HepG2 (cell line): ENCODE measurements around the gene SIVA1. TPM values are rescaled to one million over a fixed set of nuclear protein-coding genes. Genes with fewer than 3 reads are reported as not detected.

Experiments used
- ATF2 ChIP-seq: sonication (generic); formaldehyde crosslinking; IDR thresholded peaks from 2 replicates; pipeline ENCODE4 v1.4.0; 2020; ENCODE audit warnings: missing genetic modification reagents
- ATF5 ChIP-seq: sonication (generic); formaldehyde crosslinking; IDR thresholded peaks from 2 replicates; pipeline ENCODE4 v1.4.0; 2020; ENCODE audit warnings: mild to moderate bottlenecking, low read depth, missing genetic modification reagents
- FOXC1 ChIP-seq: sonication (generic); formaldehyde crosslinking; IDR thresholded peaks from 2 replicates; pipeline ENCODE4 v1.8.0; 2022; ENCODE audit warnings: mild to moderate bottlenecking, missing genetic modification reagents, borderline replicate concordance
- MBD4 ChIP-seq: IDR thresholded peaks from 2 replicates; pipeline ENCODE4 v1.6.1; 2012; ENCODE audit warnings: low read length, inconsistent platforms, borderline replicate concordance
- MYPOP ChIP-seq: sonication (generic); formaldehyde crosslinking; IDR thresholded peaks from 2 replicates; pipeline ENCODE4 v1.8.1; 2023; ENCODE audit warnings: mild to moderate bottlenecking, moderate library complexity, missing genetic modification reagents
- REPIN1 ChIP-seq: sonication (generic); formaldehyde crosslinking; IDR thresholded peaks from 2 replicates; pipeline ENCODE4 v1.8.0; 2022; ENCODE audit warnings: missing genetic modification reagents, low read depth, mild to moderate bottlenecking, borderline replicate concordance
- THAP7 ChIP-seq: sonication (generic); formaldehyde crosslinking; IDR thresholded peaks from 2 replicates; pipeline ENCODE4 v1.8.1; 2023; ENCODE audit warnings: mild to moderate bottlenecking, missing genetic modification reagents
- ZNF24 ChIP-seq: fragments of 450-650 bp; IDR thresholded peaks from 2 replicates; pipeline ENCODE4 v1.6.1; 2017; ENCODE audit warnings: antibody characterized with exemption, mild to moderate bottlenecking
- ZNF720 ChIP-seq: sonication (generic); formaldehyde crosslinking; IDR thresholded peaks from 2 replicates; pipeline ENCODE4 v1.4.0; 2020; ENCODE audit warnings: missing genetic modification reagents
- ZNF883 ChIP-seq: sonication (generic); formaldehyde crosslinking; IDR thresholded peaks from 2 replicates; pipeline ENCODE4 v1.5.1; 2020; ENCODE audit warnings: mild to moderate bottlenecking, missing genetic modification reagents; ENCODE audit errors: not compliant biosample characterization
- ZSCAN25 ChIP-seq: sonication (generic); formaldehyde crosslinking; IDR thresholded peaks from 2 replicates; pipeline ENCODE4 v1.8.0; 2022; ENCODE audit warnings: mild to moderate bottlenecking, missing genetic modification reagents
- polyA plus RNA-seq, 8 experiments: library from polyadenylated mRNA; depleted of rRNA in 3 of 8; stranded (reverse) in 7 of 8; unstranded in 1 of 8; fragments of >200 nt; fragmentation: Illumina TruSeq in 4 of 8; extraction: Trizol in 4 of 8; gene quantifications; 2 replicates each; pipeline versions ENCODE4 v1.2.1 to v1.2.3, GENCODE V29; 2011 to 2016; ENCODE audit warnings: low read depth in 4 of 8, missing spikeins in 1 of 8, mixed read lengths in 1 of 8; ENCODE audit not compliant: insufficient read depth in 1 of 8
- total RNA-seq, 5 experiments: library from RNA; depleted of rRNA; stranded (reverse); fragments of >200 nt; fragmentation: Illumina TruSeq; extraction: Trizol; gene quantifications; 2 replicates each; pipeline ENCODE4 v1.2.3, GENCODE V29; 2016; ENCODE audit warnings: low read depth in 1 of 5
- TF ChIP-seq, protein P1 (sequence below): sonication (generic); formaldehyde crosslinking; IDR thresholded peaks from 2 replicates; pipeline ENCODE4 v1.4.0; 2020; ENCODE audit warnings: missing genetic modification reagents
- TF ChIP-seq, protein P2 (sequence below): sonication (generic); formaldehyde crosslinking; conservative IDR thresholded peaks from 2 replicates; pipeline ENCODE4 v1.4.0; 2020; ENCODE audit warnings: missing genetic modification reagents
- TF ChIP-seq, protein P3 (sequence below): sonication (generic); formaldehyde crosslinking; IDR thresholded peaks from 2 replicates; pipeline ENCODE4 v1.5.1; 2020; ENCODE audit warnings: missing genetic modification reagents, mild to moderate bottlenecking, borderline replicate concordance

SIVA1 gene
- total and polyA plus RNA-seq, 2 of the 13 experiments (the other 11 are each of a cell fraction or from before 2014, with no cell fraction given), result 123 to 186 TPM

DNA sequence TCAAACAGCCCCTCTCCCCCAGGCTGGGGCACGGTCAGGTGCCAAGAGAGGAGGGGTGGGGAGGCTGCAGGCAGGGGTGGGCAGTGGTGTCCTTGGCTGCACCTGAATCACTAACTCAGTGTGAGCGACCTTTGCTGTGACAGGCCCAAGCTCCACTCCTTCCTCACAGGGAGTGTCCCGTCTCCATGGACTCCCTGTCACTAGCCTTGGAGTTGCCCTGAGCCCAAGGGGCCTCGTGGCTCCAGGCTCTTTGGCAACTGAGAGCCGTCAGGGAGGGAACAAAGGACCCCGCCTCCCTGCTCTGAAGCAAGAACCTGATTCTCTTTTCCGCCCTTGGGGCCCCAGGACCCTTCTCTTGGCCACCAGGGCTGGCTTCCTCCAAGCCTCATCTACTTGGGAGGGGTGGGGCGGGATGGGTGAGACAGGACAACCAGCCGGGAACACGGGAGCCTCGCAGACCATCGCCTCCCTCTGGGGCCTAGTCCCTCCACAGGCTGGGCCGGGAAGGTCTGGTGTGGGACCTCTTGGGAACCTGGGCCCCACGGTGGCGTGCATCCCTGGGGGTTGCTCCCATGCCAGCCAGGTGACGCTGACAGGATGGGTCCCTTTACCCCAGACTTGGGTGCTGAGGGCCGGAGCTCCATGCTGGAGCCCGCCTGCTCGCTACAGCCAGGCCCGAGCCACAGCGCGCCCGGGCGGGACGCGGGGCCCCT is 29.9 kb upstream of the SIVA1 start (continued):
- TF ChIP-seq, protein P1, sequence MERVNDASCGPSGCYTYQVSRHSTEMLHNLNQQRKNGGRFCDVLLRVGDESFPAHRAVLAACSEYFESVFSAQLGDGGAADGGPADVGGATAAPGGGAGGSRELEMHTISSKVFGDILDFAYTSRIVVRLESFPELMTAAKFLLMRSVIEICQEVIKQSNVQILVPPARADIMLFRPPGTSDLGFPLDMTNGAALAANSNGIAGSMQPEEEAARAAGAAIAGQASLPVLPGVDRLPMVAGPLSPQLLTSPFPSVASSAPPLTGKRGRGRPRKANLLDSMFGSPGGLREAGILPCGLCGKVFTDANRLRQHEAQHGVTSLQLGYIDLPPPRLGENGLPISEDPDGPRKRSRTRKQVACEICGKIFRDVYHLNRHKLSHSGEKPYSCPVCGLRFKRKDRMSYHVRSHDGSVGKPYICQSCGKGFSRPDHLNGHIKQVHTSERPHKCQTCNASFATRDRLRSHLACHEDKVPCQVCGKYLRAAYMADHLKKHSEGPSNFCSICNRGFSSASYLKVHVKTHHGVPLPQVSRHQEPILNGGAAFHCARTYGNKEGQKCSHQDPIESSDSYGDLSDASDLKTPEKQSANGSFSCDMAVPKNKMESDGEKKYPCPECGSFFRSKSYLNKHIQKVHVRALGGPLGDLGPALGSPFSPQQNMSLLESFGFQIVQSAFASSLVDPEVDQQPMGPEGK (CRISPR knock-in tag), result no peak
- TF ChIP-seq ZSCAN25 (CRISPR knock-in tag), result no peak
- no peak for TF ChIP-seq ATF5
- TF ChIP-seq, protein P2, sequence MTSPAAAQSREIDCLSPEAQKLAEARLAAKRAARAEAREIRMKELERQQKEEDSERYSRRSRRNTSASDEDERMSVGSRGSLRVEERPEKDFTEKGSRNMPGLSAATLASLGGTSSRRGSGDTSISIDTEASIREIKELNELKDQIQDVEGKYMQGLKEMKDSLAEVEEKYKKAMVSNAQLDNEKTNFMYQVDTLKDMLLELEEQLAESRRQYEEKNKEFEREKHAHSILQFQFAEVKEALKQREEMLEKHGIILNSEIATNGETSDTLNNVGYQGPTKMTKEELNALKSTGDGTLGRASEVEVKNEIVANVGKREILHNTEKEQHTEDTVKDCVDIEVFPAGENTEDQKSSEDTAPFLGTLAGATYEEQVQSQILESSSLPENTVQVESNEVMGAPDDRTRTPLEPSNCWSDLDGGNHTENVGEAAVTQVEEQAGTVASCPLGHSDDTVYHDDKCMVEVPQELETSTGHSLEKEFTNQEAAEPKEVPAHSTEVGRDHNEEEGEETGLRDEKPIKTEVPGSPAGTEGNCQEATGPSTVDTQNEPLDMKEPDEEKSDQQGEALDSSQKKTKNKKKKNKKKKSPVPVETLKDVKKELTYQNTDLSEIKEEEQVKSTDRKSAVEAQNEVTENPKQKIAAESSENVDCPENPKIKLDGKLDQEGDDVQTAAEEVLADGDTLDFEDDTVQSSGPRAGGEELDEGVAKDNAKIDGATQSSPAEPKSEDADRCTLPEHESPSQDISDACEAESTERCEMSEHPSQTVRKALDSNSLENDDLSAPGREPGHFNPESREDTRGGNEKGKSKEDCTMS (CRISPR knock-in tag), result no peak
- TF ChIP-seq ATF2 (CRISPR knock-in tag), result no peak
- TF ChIP-seq ZNF883 (CRISPR knock-in tag), result peak; percentile 75
- TF ChIP-seq, protein P3, sequence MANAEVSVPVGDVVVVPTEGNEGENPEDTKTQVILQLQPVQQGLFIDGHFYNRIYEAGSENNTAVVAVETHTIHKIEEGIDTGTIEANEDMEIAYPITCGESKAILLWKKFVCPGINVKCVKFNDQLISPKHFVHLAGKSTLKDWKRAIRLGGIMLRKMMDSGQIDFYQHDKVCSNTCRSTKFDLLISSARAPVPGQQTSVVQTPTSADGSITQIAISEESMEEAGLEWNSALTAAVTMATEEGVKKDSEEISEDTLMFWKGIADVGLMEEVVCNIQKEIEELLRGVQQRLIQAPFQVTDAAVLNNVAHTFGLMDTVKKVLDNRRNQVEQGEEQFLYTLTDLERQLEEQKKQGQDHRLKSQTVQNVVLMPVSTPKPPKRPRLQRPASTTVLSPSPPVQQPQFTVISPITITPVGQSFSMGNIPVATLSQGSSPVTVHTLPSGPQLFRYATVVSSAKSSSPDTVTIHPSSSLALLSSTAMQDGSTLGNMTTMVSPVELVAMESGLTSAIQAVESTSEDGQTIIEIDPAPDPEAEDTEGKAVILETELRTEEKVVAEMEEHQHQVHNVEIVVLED (CRISPR knock-in tag), result 0 out of 2 replicates have a peak, but pooled peaks have one; percentile 5
- no peak for TF ChIP-seq THAP7 (CRISPR knock-in tag)
- TF ChIP-seq MBD4, result no peak
- no peak for TF ChIP-seq ZNF24
- no peak for TF ChIP-seq REPIN1 (CRISPR knock-in tag)
- no peak for TF ChIP-seq ZNF720 (CRISPR knock-in tag)
- TF ChIP-seq MYPOP, result no peak
- TF ChIP-seq FOXC1, result no peak
